HG02798 (cell line): ENCODE data around the gene C3orf38.
"Not testable (repeated sequence)": the region's sequence is repeated elsewhere in the genome, so short reads cannot be mapped to it uniquely, and the experiment has no call there.

Experiments
- ATAC-seq: cut with Tn5 transposase; IDR thresholded peaks from one replicate; pipeline ENCODE4 v1.9.1; 2021; ENCODE audit warnings: mild to moderate bottlenecking; ENCODE audit not compliant: unreplicated experiment, poor library complexity

C3orf38 gene

DNA sequence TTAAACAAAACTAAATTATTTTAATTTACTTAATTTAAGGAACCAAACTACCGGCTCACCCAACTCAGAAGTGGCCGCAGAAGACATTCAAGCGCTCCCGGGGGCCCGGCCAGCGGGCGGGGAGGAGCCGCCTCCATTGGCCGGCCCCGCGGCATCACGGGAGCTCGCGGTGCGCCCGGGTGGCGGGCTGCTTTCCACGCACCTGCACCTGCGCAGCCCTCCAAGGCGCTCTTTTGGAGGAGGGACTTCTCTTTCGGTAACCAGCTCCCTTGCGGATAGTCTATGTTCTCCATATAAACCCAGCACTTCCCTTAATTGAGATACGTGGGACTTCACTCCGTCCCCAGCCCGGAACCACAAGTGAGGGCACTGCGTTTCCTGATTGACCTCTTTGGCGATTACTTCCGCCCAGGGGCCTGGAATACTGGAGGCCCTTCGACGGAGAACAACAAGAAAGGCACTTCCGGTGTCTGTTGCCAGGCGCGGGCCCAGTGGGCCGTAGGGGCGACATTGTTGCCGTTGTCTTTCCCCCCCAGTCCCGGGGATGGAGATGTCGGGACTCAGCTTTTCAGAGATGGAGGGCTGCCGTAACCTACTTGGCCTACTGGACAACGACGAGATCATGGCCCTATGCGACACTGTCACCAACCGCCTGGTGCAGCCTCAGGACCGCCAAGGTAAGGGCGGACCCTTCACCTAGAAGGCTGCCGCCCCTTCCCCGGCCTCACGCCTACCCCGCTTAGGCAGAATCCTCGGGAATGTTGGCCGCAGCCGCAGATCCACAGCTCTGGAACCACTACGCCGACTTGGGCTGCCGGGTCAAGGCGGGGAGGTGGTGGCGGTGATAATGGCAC, at the start of gene C3orf38:
Gene C3orf38, plus strand, starts transcription at position 451 of the 854 bp plus-strand sequence. Its CDS starts 94 bp downstream, at position 545.
- ATAC-seq: peak; percentile 87

DNA sequence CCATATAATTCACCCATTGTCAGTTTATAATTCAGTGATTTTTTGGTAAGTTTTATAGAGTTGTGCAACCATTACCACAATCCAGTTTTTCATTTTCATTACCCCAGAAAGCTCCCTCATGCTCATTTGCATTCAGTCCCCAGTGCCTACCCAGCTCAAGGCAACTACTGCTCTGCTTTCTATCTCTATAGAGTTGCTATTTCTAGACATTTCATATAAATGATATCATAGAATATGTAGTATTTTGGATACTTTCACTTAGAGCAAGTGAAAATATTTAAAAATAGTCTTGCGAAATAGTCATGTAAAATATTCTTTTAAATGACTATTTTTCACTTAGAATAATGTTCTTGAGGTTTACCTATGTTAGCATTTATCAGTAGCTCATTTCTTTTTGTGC, 48.6 kb upstream of the C3orf38 start:
- peak; percentile 76 for ATAC-seq

DNA sequence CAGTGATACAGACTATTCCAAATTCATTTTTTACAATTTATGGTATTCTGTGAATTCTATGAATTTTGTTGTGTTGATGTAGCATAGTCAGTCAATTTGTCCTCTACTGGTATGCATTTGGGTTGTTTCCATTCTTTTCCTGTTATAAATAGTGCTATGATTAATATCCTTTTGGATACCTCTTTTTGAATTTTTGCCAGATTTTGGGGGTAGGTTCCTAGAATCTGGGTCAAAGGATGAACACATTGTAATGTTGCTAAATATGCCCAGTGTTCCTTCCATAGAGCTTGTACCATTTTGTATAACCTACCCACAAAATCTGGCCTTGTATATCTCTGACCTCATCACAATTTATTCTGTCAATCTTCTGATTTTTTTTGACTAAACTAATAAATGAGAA, 44.4 kb upstream of the C3orf38 start:
- ATAC-seq: no peak

DNA sequence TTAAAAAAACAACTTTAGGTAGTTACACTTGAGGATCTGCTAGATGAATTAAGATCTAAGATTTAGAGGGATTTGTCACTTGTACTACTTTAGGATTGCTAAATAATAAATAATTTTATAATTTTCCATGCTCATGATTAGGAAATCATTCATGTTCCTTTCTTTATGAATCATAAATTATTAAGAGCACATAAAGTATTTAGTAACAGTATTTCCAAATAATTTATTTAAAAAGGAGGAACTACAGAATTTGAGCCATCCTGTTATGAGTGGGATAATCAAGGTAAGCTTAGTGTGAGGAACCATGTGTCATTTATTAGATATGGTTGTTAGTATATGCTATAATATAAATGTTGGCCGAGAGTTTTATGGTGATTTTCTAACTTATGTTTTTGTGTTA, 37.5 kb upstream of the C3orf38 start:
- no peak for ATAC-seq

DNA sequence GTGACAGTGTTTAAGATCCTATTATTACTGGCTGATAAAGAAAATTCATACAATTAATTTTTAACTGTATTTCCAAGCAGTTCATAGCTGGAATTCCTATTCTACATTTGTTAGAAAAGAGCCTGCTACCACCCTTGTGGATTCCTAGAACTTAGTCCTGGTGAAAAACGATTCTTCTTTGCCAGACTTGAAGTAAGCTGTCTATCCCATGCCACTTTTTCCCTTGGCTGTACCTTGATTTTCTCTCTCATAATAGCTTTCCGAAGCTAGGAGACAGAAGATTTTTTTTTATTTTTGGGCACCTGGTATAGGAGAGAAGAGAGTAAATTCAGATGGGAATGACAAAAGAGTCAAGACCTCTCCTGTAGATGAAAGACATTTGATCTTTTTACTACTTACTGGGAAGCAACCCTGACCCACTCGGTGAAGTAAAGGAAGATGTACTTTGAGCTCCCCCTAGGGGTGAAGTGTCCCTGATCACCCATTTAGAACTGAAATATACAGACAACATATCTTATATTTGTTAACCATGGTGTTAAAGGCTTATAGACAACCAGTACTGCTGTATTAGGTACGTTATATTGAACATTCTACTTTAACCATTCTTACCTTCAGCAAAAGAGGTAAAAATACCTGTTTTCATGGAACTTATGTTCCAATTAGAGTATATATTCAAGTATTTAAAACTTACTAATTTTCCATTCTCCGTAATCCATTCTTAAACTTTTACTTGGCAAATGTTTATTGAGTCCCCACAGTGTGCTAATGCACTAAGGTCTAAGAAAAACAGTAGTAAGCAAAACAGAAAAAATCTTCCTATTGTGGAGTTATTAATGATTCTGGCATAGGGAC, 36.2 kb upstream of the C3orf38 start:
- ATAC-seq: peak; percentile 93

DNA sequence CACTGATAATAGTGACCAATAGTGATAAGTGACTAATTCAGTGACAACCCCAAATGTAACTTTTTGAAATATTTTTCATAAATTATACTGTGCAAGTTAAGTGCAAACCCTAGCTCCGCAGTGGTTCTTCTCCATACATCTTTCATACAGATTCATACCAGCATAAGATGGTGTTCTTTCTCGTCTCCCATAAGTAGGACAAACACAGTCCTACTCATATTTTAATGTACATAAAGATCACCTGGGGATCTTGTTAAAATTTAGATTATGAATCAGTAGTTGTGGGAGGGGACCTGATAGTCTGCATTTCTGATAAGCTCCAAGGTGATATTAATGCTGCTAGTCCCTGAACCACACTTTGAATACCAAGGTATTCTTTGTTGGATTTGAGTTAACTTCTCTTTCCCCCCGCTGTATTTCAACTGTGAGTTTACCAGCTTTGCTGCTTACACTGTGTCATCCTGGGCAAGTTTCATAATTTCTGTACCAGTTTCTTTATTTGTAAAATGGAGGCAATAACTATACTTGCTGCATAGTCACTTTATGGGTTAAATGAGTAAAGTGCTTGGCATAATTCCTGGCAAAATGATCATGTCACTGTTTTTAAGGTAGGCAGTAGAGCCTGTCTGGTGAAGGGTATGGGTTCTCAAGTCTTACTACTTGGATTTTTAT, 34.7 kb upstream of the C3orf38 start:
- ATAC-seq: no peak

DNA sequence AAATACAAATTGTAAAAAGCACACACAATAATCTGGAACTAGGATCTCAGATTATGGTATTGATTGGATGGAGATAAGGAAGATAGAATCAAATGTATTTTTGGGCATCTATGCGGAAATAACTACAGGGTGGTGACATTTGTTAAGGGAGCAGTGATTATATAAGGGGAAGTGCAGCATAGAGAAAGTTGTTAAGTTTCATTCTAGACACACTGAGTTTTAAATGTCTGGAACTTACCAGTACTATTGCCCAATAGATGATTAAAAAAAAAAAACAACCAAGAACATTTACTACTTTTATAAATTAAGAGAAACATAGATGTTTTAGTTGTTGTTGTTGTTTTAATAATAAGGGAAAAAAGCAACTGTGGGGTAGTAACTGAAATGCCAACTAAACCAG, 32.1 kb upstream of the C3orf38 start:
- no peak for ATAC-seq

DNA sequence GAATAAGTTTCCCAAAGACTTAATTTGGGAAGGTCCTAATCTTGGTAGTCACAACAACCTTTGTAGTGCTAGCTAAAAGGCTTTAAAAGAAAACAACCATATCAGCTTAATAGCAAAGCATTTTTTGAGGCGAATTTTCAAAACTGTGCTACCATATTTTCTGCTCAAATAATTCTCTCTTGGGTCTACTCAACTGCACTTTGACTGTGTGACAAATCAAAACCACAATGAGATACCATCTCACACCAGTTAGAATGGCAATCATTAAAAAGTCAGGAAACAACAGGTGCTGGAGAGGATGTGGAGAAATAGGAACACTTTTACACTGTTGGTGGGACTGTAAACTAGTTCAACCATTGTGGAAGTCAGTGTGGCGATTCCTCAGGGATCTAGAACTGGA, 31.2 kb upstream of the C3orf38 start:
- not testable (repeated sequence) for ATAC-seq

DNA sequence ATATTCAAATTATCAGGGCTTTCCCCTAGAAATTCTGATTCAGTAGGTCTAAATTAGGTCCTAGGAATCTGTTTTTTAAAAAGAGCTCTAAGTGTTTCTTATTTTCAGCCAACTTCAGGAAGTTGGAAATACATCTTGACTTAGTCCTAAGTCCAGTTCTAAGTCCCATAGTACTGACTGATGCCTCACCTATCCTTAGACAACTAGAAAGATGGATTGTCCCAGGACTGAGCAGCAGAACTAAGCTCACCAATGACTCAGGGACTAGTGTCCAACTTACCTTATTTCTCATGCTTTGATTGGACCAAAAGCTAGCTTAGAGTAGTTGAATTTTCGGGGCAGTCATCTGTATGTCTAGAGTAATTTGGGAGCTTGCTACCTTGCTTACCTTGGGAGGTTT, 26.2 kb upstream of the C3orf38 start:
- ATAC-seq: no peak

DNA sequence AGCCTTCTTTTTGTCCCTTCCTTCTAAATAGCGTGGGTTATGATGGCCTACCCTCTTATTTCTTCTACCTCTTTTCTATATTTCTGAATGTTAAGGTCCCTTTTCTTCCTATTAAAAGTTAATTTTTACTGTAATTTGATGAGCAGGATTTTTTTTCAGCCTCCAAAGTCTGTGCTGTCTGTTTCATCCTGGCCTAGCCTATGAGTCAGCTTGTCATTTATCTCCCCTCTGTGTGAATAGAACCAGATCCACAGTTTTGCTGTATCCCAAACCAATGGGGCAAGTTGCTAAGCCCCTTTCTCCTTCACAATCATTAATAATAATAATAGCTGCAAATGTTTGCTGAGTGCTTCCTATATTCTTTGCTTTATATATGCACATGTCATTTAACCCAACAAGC, 18.1 kb upstream of the C3orf38 start:
- ATAC-seq: no peak

DNA sequence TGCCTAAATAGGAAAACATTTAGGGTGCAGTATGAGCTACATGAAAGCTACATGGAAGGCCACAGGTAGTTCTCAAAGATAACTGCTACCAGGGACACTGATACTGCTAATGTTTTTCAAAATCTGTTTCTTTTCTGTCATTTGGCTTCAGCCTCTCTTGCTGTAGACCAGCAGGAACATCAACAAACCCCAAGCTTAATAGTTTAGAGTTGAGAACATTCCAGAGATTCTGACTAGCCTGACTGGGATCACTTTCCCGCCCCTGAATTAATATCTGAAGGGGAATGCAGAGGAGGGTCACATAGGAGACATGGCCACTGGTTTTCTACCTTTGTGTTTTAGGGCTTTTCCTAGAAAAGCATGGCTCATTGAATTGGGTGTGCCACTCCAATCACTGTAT, 16.9 kb upstream of the C3orf38 start:
- no peak for ATAC-seq

DNA sequence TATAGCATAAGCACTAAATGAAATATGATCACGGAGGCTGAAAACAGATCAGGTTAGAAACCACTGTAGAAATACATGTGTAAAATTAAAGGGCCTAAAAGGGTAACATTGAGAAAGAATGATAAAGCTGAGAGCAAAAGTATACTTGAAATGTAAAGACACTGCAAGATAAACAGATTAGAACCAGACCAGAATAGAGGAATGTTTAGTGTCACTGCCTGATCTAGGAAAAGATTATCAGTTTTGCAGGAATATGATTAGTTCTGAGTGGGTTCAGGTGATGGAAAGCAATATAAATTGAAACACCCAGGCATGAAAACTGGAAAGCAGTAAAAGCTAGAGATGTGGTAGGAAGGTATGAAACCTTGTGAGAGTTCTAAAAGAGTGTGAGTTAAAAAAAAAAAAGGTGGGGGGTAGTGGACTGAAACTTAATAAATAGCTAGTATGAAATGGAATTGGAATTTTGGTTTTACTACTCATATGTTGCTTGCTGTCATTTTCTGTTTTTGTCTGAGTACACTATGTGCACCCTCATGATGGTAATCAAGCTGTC, 16.0 kb upstream of the C3orf38 start:
- no peak for ATAC-seq

DNA sequence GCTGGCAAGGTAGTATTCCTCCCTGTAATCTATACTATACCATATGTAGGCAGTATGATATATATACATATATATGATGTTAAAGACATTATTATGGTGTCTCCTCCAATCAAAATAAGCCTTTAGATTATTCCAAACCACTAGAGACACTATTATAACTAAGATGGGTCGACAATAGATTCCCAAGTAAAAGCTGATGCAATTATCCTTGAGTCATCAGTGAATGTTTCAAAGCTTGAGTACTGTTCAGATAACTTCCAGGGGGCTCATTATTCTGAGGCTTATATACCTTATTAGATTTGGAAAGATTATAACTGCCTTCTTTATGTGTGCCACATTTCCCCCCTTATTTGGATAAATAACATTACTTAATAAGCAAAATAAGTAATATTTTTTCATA, 11.9 kb upstream of the C3orf38 start:
- no peak for ATAC-seq

DNA sequence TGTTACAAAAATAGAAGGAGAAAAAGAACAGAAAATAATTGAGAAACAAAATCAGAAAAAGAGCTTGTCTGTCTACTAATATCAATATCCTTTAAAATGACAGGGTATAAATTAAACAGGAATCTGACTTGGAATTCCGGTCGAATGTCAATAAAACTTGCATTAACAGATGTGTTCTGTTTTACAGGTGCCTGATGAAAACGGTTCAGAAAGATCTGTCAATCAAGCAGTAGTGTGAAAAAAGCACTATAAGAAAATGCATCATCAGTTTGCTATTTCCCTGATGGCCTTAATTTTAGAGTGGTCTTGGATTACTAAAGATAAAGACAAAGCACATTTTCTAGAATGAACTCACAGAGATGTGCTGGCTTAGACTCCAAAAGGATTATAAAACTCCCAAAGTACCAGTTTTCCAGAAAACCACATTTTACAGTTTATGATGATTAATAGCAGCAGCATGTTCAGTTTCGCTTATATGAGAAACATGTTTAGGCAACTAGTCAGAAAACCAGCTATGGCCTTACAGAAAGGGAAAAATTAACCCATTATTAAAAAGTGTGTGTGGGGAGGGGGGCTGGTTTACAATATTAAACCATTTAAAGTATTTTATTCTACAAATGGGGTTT, 8.2 kb upstream of the C3orf38 start:
- peak; percentile 21 for ATAC-seq

DNA sequence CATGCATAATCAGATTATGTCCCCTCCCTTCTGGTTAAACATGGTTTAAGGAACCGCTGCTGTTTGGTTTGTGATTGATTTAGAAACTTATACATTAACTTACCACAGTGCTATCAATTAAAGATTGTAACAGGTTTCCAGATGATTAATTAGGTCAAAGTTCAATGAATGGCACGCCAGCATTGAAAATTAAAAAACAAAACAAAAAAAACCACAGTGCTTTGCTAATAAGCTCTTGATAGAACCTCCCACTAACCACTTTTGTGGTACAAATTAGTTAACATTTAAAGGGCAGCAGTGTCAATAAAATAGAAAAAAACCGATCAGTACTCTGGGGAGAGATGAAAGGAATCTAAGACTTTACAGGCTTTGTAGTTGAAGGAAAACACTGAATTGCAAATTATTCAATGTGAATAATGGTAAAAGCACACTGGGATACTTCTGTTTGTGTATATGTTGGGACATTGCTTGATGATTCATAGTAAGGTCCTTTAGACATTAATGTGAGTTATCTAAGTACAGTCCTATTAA, 7.6 kb upstream of the C3orf38 start:
- peak; percentile 67 for ATAC-seq

DNA sequence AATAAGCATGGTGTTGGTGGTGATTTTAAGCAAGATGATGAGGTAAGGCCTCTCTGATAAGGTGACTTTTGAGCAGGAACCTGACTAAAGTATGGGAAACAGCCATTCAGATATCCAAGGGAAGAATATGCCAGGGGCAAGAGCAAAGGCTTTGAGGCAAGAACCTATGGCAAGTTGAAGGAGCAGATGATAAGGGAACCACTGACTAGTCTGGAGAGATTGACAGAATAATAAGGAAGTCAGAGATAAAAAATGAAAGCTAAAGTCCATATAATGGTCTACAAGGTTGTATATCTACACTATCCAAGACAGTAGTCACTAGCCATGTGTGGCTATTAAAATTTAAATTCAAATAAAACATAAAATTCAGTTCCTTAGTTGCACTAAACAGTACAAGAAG, 2.5 kb upstream of the C3orf38 start:
- no peak for ATAC-seq

DNA sequence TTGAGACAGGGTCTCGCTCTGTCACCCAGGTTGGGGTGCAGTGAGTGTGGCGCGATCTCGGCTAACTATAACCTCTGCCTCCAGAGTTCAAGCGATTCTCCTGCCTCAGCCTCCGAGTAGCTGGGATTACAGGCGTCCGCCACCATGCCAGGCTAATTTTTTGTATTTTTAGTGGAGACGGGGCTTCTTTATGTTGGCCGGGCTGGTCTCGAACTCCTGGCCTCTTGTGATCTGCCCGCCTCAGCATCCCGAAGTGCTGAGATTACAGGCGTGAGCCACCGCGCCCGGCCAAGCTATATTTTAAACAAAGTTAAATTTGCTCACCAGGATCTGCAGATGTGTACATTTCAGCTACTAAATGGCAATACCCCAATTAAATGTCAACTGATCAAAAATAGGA, 1.1 kb upstream of the C3orf38 start:
- no peak for ATAC-seq

DNA sequence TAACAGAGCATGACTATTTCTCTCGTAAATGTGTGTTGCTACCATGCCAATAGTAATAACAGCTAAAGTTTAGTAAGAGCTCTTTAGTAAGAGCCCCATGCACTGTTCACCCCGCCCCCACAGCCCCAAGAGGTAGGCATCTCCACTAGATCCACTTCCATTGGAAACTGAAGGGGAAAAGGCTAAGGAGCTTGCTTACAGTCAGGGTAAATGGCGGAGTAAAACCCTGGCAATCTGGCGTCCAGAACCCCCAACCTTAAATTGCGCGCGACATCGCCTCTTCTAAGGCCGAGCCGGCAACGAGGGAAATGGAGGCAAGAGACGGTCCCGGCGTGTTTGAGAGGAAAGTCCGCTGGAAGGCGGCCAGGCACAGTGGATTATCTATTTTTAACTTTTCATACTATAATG, 654 bp upstream of the C3orf38 start:
- peak; percentile 12 for ATAC-seq

DNA sequence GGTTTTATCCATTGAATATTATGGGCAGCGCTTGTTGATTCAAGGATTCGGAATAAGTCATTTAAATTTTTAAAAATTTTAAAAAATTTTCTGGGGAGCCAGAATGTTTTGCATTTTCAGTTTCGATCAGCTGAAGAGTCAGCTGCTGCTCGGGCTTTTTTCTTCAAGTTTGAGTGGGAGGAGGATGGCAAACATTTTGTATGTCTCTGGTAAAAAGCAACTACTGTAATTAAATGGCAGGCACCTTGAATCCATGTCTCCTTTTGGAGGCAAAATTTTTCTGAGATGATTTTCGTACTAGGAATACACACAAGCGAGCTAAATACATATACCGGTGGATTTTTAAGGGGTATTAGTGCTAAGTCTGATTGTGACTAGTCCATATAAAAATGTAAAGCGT, 612 bp downstream of the C3orf38 start:
- peak; percentile 26 for ATAC-seq

DNA sequence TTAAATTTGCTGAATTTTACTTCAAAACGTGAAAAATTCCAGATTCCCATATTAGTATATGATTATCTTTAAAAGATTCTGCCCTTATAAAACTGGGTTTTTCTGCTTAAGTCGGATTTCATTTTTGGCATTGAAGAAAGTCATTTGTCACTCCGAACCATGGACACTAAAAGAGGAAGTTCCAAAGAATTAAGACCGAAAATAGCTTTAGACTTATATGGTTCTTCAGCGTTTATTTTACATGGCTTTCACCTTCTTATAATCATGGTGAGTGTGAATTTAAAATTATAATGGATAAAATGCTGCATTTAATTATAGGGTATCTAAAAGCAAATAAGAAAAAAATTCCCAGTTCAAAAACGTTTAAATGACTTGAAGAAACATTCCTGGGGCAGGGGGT, 1.0 kb downstream of the C3orf38 start:
- ATAC-seq: no peak
